Measurements from ENCODE around the gene GRK2.

- TF ChIP-seq CTCF (IDR thresholded peaks at IDR 0.05) (no peak), POLR2AphosphoS5 (IDR thresholded peaks at IDR 0.05) (no peak), POLR2A (IDR thresholded peaks at IDR 0.05) (no peak)
These were observed 13.5 kb downstream of the GRK2 start for GRCh38 chr11:67279589-67280340.
